ENCODE results near the gene UBR2. TPM values are rescaled to one million over a fixed set of nuclear protein-coding genes. Genes with fewer than 3 reads are reported as not detected.

The UBR2 gene
- total and polyA plus RNA-seq, 2 of the 4 experiments (the other 2 are of a cell fraction), result 7.7 to 32.3 TPM

- H3K4me2 ChIP-seq (ENCODE audit: low read depth, low read length), result no peak overlapping the region
- no peak overlapping the region for H3K18ac ChIP-seq (ENCODE audit: low read depth, low read length)
- H3K27me3 ChIP-seq (ENCODE audit: control insufficient read depth, insufficient read depth, low read length), result no peaks in the 10 kb centered on the region
- no TSS peak for BruUV-seq (replicated peaks)
- H2BK20ac ChIP-seq (ENCODE audit: low read depth, low read length), result no peak overlapping the region
- no peak overlapping the region for H4K91ac ChIP-seq (ENCODE audit: insufficient read depth, low read depth, low read length)
- peak overlapping the region; percentile 72 for H2AFZ ChIP-seq (replicated peaks; ENCODE audit: low read length, poor library complexity)
- DNase-seq (no peak), ATAC-seq (ENCODE audit: low read depth) (no peak)
- no peaks in the 10 kb centered on the region for H3K79me1 ChIP-seq (ENCODE audit: low read depth in 1 of 2, low read length in 2 of 2)
- WGBS, 2 experiments (ENCODE audit: extremely low coverage in 2 of 2, insufficient read length in 1 of 2), result 33% methylated on average over 1 of the region's 24 CpGs; no CpG with 5 or more reads in 1 of the 2 experiments
- TF ChIP-seq NFE2L2 (IDR thresholded peaks at IDR 0.05; ENCODE audit: low read depth, low read length) (no peak), SMC3 (IDR thresholded peaks at IDR 0.05; ENCODE audit: low read depth, low read length) (no peak), RFX5 (IDR thresholded peaks at IDR 0.05; ENCODE audit: low read depth, low read length) (no peak), FOS (IDR thresholded peaks at IDR 0.05; ENCODE audit: low read depth, low read length) (no peak), CEBPB (IDR thresholded peaks at IDR 0.05; ENCODE audit: low read depth, low read length) (no peak), ELK1 (IDR thresholded peaks at IDR 0.05; ENCODE audit: borderline replicate concordance, low read depth, low read length) (no peak), USF2 (IDR thresholded peaks at IDR 0.05; ENCODE audit: low read depth, low read length) (no peak), RAD21 (IDR thresholded peaks at IDR 0.05; ENCODE audit: low read length) (no peak), MAZ (IDR thresholded peaks at IDR 0.05; ENCODE audit: borderline replicate concordance, low read depth, low read length) (no peak), MAFK (IDR thresholded peaks at IDR 0.05; ENCODE audit: low read depth, low read length) (no peak), CHD1 (IDR thresholded peaks at IDR 0.05; ENCODE audit: low read depth, low read length) (no peak), RCOR1 (IDR thresholded peaks at IDR 0.05; ENCODE audit: insufficient replicate concordance, low read length) (no peak)
- H3K9me1 ChIP-seq (ENCODE audit: insufficient read depth, low read length), result peaks cover 12% of the 10 kb centered on the region
- in situ Hi-C loops (cut with MboI; ENCODE audit: low sequenced_read_pairs), result no loop called here
- no peak overlapping the region for H2BK120ac ChIP-seq (ENCODE audit: low read depth, low read length)
- H3K4ac ChIP-seq (ENCODE audit: low read depth, low read length), result no peak overlapping the region
- H2AK9ac ChIP-seq (replicated peaks; ENCODE audit: low read depth, low read length, poor library complexity), result no peak overlapping the region
- ChIA-PET POLR2A (ENCODE audit: unreplicated experiment) (no interaction called here), CTCF (interaction anchor here (0.6 kb wide), 1 partner anchor 257 kb away, joined by 4 read pairs; no protein-coding TSS in a partner anchor)
- no peak overlapping the region for H2BK15ac ChIP-seq (ENCODE audit: low read depth, low read length)
- H3K36me3 ChIP-seq (ENCODE audit: control insufficient read depth, insufficient read depth, low read length), result peaks cover 1% of the 10 kb centered on the region; the same call in 1 of the 2 replicates
- H4K8ac ChIP-seq (ENCODE audit: low read depth in 2 of 2, low read length in 2 of 2), result no peak overlapping the region
- H3K14ac ChIP-seq (replicated peaks; ENCODE audit: low read depth, low read length), result no peak overlapping the region
- no peak overlapping the region for H3K23ac ChIP-seq (ENCODE audit: low read depth, low read length)
- H2BK5ac ChIP-seq (ENCODE audit: low read depth, low read length, poor library complexity, severe bottlenecking), result no peak overlapping the region
- no peak overlapping the region for H2AK5ac ChIP-seq (ENCODE audit: low read depth, low read length)
- H3K9me3 ChIP-seq (ENCODE audit: control insufficient read depth, insufficient read depth, low read length), result no peaks in the 10 kb centered on the region
- H3K4me3 ChIP-seq (ENCODE audit: insufficient read depth, low read depth, low read length), result no peak overlapping the region
- H4K5ac ChIP-seq (ENCODE audit: low read depth, low read length), result no peak overlapping the region
- no peak overlapping the region for H3K9ac ChIP-seq (ENCODE audit: low read depth, low read length)
- H3K4me1 ChIP-seq (ENCODE audit: control insufficient read depth, insufficient read depth, low read length), result peaks cover 5% of the 10 kb centered on the region
- intact Hi-C loops (cut with micrococcal nuclease), result no loop called here
- H3K56ac ChIP-seq (ENCODE audit: extremely low read depth, insufficient read depth, low read length), result no peak overlapping the region
- H3K27ac ChIP-seq (ENCODE audit: insufficient read depth, low read length), result no peak overlapping the region
- H4K20me1 ChIP-seq (ENCODE audit: insufficient read depth, low read length), result no peaks in the 10 kb centered on the region
- dilution Hi-C loops (cut with HindIII; ENCODE audit: low sequenced_read_pairs, unreplicated experiment), result no loop called here
Measured at GRCh38 chr6:42704251-42704936, 140.6 kb downstream of the UBR2 start.
